ENCODE measurements around the gene PRXL2A.

GRCh38 chr10:80476685-80477084, 68.3 kb downstream of the PRXL2A start:
- TF ChIP-seq CTCF (IDR thresholded peaks at IDR 0.05; ENCODE audit: insufficient read depth, low read depth, low read length) (no peak), EZH2 (IDR thresholded peaks at IDR 0.05; ENCODE audit: insufficient read depth, low read length) (no peak)
